ENCODE data around the gene ACTN4.

ACTN4 gene

DNA sequence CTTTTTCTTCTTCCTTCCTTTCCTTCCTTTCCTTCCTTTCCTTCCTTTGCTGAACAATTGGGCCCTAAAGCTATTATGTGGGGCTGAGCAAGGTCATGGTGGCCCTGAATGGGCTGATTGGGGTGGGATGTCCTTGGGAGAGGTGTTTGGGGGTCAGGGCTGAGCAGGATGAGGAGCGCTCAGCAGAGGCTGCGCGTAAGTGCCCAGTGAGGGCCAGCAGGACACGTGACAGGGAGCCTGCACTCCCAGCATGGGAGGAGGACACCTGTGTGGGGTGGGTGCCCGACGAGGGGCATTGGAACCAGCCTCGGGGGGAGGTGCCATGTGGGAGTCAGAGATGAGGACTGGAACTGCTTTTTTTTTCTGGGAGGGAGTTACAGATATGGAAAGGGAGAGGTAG, 131.3 kb downstream of the ACTN4 start:
- no peaks in the 10 kb centered on the region for H3K36me3 ChIP-seq (ENCODE audit: insufficient read depth, low read length)
- H3K27ac ChIP-seq (ENCODE audit: low read depth, low read length) = no peak overlapping the region
- no peaks in the 10 kb centered on the region for H3K27me3 ChIP-seq (ENCODE audit: insufficient read depth, low read length)
- H3K4me3 ChIP-seq (ENCODE audit: low read depth, low read length) = no peak overlapping the region
- no peak overlapping the region for H2AFZ ChIP-seq (ENCODE audit: low read length, unreplicated experiment)
- H3K79me2 ChIP-seq (ENCODE audit: control insufficient read depth, insufficient read depth, low read length, unreplicated experiment) = no peaks in the 10 kb centered on the region
- no peaks in the 10 kb centered on the region for H3K4me1 ChIP-seq (ENCODE audit: control insufficient read depth, insufficient read depth, low read length, unreplicated experiment)

DNA sequence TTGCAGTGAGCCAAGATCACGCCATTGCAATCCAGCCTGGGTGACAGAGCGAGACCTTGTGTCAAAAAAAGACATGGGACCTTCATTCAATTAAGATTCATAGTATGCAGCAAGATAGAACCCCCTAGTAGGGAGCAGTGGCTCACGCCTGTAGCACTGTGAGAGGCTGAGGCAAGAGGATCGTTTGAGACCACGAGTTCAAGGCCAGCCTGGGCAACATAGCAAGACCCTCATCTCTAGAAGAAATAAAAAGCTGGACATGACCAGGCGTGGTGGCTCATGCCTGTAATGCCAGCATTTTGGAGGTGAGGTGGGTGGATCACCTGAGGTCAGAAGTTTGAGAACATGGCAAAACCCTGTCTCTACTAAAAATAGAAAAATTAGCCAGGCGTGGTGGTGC, 133.0 kb downstream of the ACTN4 start:
- Histone ChIP-seq H3K27me3 (ENCODE audit: insufficient read depth, low read length) (no peaks in the 10 kb centered on the region), H3K79me2 (ENCODE audit: control insufficient read depth, insufficient read depth, low read length, unreplicated experiment) (no peaks in the 10 kb centered on the region), H3K27ac (ENCODE audit: low read depth, low read length) (no peak overlapping the region), H3K4me1 (ENCODE audit: control insufficient read depth, insufficient read depth, low read length, unreplicated experiment) (no peaks in the 10 kb centered on the region), H3K4me3 (ENCODE audit: low read depth, low read length) (no peak overlapping the region), H3K36me3 (ENCODE audit: insufficient read depth, low read length) (no peaks in the 10 kb centered on the region), H2AFZ (ENCODE audit: low read length, unreplicated experiment) (no peak overlapping the region)

DNA sequence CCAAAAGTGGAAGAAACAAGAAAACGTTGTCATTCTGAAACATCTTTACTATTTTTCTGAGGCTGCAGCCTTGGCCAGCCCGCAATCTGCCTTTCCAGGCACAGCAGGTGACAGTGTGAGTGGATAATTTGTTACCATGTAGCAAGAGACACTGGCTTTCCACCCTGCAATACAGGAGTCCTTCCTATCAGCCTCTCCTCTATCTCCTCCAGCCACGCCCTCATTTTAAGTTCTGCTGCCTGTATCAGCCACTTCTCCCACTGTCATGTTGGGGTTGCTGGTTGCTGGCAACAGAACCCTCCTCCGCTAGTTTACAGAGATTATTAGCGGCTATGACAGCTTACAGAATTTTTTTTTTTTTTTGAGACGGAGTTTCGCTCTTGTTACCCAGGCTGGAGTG, 133.6 kb downstream of the ACTN4 start:
- Histone ChIP-seq H3K4me1 (ENCODE audit: control insufficient read depth, insufficient read depth, low read length, unreplicated experiment) (no peaks in the 10 kb centered on the region), H2AFZ (ENCODE audit: low read length, unreplicated experiment) (no peak overlapping the region), H3K79me2 (ENCODE audit: control insufficient read depth, insufficient read depth, low read length, unreplicated experiment) (no peaks in the 10 kb centered on the region), H3K27me3 (ENCODE audit: insufficient read depth, low read length) (no peaks in the 10 kb centered on the region), H3K27ac (ENCODE audit: low read depth, low read length) (no peak overlapping the region), H3K36me3 (ENCODE audit: insufficient read depth, low read length) (no peaks in the 10 kb centered on the region), H3K4me3 (ENCODE audit: low read depth, low read length) (no peak overlapping the region)

Measured in ACC112 (cell line).